Liver (tissue), 9 donors: ENCODE measurements around the gene HMX3. TPM values are rescaled to one million over a fixed set of nuclear protein-coding genes. Genes with fewer than 3 reads are reported as not detected.

ENCODE experiments used
- DNase-seq: peaks from one replicate; pipeline ENCODE4 v3.0.0-alpha.2; 2017; ENCODE audit warnings: low spot score
- H3K27ac ChIP-seq, 2 donors: one replicate each; pipeline ENCODE4 v1.7.0; 2013; ENCODE audit warnings: inconsistent platforms in 2 of 2, low read length in 2 of 2, control low read depth in 1 of 2, low read depth in 1 of 2, mild to moderate bottlenecking in 1 of 2
- H3K27me3 ChIP-seq, 4 donors: one replicate each; pipeline versions ENCODE4 v1.6.1 to v1.7.0; 2013; ENCODE audit warnings: low read length in 3 of 4, inconsistent platforms in 1 of 4, mild to moderate bottlenecking in 1 of 4, moderate library complexity in 1 of 4; ENCODE audit not compliant: control insufficient read depth in 4 of 4, insufficient read depth in 4 of 4
- H3K36me3 ChIP-seq, 4 donors: one replicate each; pipeline versions ENCODE4 v1.6.1 to v1.7.0; 2013; ENCODE audit warnings: low read length in 3 of 4, mild to moderate bottlenecking in 3 of 4, low read depth in 1 of 4, moderate library complexity in 1 of 4; ENCODE audit not compliant: control insufficient read depth in 4 of 4, insufficient read depth in 3 of 4
- H3K4me1 ChIP-seq, 4 donors: one replicate each; pipeline versions ENCODE4 v1.6.1 to v1.7.0; 2013; ENCODE audit warnings: low read length in 3 of 4, mild to moderate bottlenecking in 3 of 4, moderate library complexity in 1 of 4; ENCODE audit not compliant: control insufficient read depth in 4 of 4, insufficient read depth in 4 of 4
- H3K4me3 ChIP-seq, 3 donors: one replicate each; pipeline versions ENCODE4 v1.6.1 to v1.7.0; 2013; ENCODE audit warnings: low read length in 3 of 3, control low read depth in 1 of 3, low read depth in 1 of 3, mild to moderate bottlenecking in 1 of 3
- H3K9ac ChIP-seq, 2 donors: one replicate each; pipeline ENCODE4 v1.7.0; 2013; ENCODE audit warnings: low read length in 2 of 2, mild to moderate bottlenecking in 2 of 2, moderate library complexity in 2 of 2, control low read depth in 1 of 2, low read depth in 1 of 2
- H3K9me3 ChIP-seq, 4 donors: one replicate each; pipeline versions ENCODE4 v1.6.1 to v1.7.0; 2013; ENCODE audit warnings: low read length in 3 of 4; ENCODE audit not compliant: control insufficient read depth in 4 of 4
- CTCF ChIP-seq: fragments of 150-350 bp; IDR thresholded peaks from 2 replicates; pipeline ENCODE4 v1.5.1; 2017; ENCODE audit warnings: improper control_type of control experiment, low read depth, low read length; ENCODE audit not compliant: missing input control
- GABPA ChIP-seq, 2 donors: IDR thresholded peaks in 1 of 2; conservative IDR thresholded peaks in 1 of 2; 2 replicates each; pipeline ENCODE4 v1.6.1; 2016; ENCODE audit warnings: antibody characterized with exemption in 2 of 2, mild to moderate bottlenecking in 1 of 2, moderate library complexity in 1 of 2
- HNF4A ChIP-seq, 2 donors: conservative IDR thresholded peaks; 2 replicates each; pipeline ENCODE4 v1.6.1; 2016; ENCODE audit warnings: antibody characterized with exemption in 2 of 2, mild to moderate bottlenecking in 2 of 2
- HNF4G ChIP-seq: IDR thresholded peaks from 2 replicates; pipeline ENCODE4 v1.6.1; 2016; ENCODE audit warnings: antibody characterized with exemption
- JUND ChIP-seq, 2 donors: IDR thresholded peaks; 2 replicates each; pipeline ENCODE4 v1.6.1; 2016; ENCODE audit warnings: antibody characterized with exemption in 2 of 2
- MAX ChIP-seq: IDR thresholded peaks from 2 replicates; pipeline ENCODE4 v1.6.1; 2016; ENCODE audit warnings: antibody characterized with exemption
- NR2F2 ChIP-seq: IDR thresholded peaks from 2 replicates; pipeline ENCODE4 v1.6.1; 2016; ENCODE audit warnings: antibody characterized with exemption
- RAD21 ChIP-seq, 2 donors: IDR thresholded peaks; 2 replicates each; pipeline ENCODE4 v1.6.1; 2016; ENCODE audit warnings: antibody characterized with exemption in 2 of 2, mild to moderate bottlenecking in 2 of 2
- REST ChIP-seq: IDR thresholded peaks from 2 replicates; pipeline ENCODE4 v1.6.1; 2016; ENCODE audit warnings: antibody characterized with exemption, mild to moderate bottlenecking
- RXRA ChIP-seq, 2 donors: IDR thresholded peaks; 2 replicates each; pipeline ENCODE4 v1.6.1; 2017 to 2018; ENCODE audit warnings: antibody characterized with exemption in 2 of 2, mild to moderate bottlenecking in 1 of 2
- SP1 ChIP-seq: IDR thresholded peaks from 2 replicates; pipeline ENCODE4 v1.6.1; 2018; ENCODE audit warnings: antibody characterized with exemption, mild to moderate bottlenecking
- YY1 ChIP-seq: IDR thresholded peaks from 2 replicates; pipeline ENCODE4 v1.6.1; 2016; ENCODE audit warnings: antibody characterized with exemption, mild to moderate bottlenecking
- WGBS: extraction: QIAGEN DNeasy Blood & Tissue Kit; methylation state at CpG from one replicate; pipeline ENCODE4 v1.1.7; 2013; 5-methylcytosine and 5-hydroxymethylcytosine counted together
- polyA plus RNA-seq, 2 donors: library from polyadenylated mRNA; stranded (reverse) in 1 of 2; unstranded in 1 of 2; fragments of 200-250 nt in 1 of 2; fragments of >200 nt in 1 of 2; fragmentation: Nextera tagmentation in 1 of 2; extraction: Ambion mirVana in 1 of 2; gene quantifications; one replicate each; pipeline versions ENCODE4 v1.2.1 to v1.2.3, GENCODE V29; 2013 to 2015
- total RNA-seq, 2 donors: library from RNA; depleted of rRNA; stranded (reverse); fragments of >200 nt; gene quantifications; one replicate each; pipeline ENCODE4 v1.2.3, GENCODE V29; 2014
- donor health status: healthy.
- donor health status: healthy.
- donor health status: healthy.
- donor health status: healthy.
- donor health status: healthy.

HMX3 gene
- total and polyA plus RNA-seq, 4 donors, result not detected

GRCh38 chr10:123141791-123142700 is 6.3 kb downstream of the HMX3 start:
- no peak overlapping the region for H3K9ac ChIP-seq
- 9% methylated on average over 38 of the region's 38 CpGs for WGBS
- TF ChIP-seq JUND (IDR thresholded peaks at IDR 0.05) (no peak), RXRA (IDR thresholded peaks at IDR 0.05) (no peak), RAD21 (IDR thresholded peaks at IDR 0.05) (no peak), HNF4G (no peak), MAX (no peak), HNF4A (conservative IDR thresholded peaks at IDR 0.05) (no peak), YY1 (no peak)
- peaks cover 9 to 19% (median 14%) of the 10 kb centered on the region in 4 donors for H3K4me1 ChIP-seq
- no peak overlapping the region for H3K4me3 ChIP-seq
- no peaks in the 10 kb centered on the region for H3K36me3 ChIP-seq
- H3K27me3 ChIP-seq, result peaks cover 14 to 36% (median 28%) of the 10 kb centered on the region in 4 donors
- no peak overlapping the region for H3K27ac ChIP-seq
- no peak for DNase-seq
- H3K9me3 ChIP-seq, result no peaks in the 10 kb centered on the region

- peaks cover 4 to 12% (median 7%) of the 10 kb centered on the region in 4 donors for H3K4me1 ChIP-seq
- H3K27me3 ChIP-seq, result peaks cover 11 to 40% (median 30%) of the 10 kb centered on the region in 4 donors
- H3K9ac ChIP-seq, result no peak overlapping the region
- DNase-seq, result no peak
- no peaks in the 10 kb centered on the region for H3K36me3 ChIP-seq
- no peak overlapping the region for H3K4me3 ChIP-seq
- 5% methylated on average over 33 of the region's 33 CpGs for WGBS
- H3K27ac ChIP-seq, result no peak overlapping the region
- H3K9me3 ChIP-seq, result no peaks in the 10 kb centered on the region
- TF ChIP-seq REST, result no peak
- no peak for TF ChIP-seq GABPA (IDR thresholded peaks at IDR 0.05 in 1 of 2, conservative IDR thresholded peaks at IDR 0.05 in 1 of 2)
- no peak for TF ChIP-seq HNF4A (conservative IDR thresholded peaks at IDR 0.05)
- TF ChIP-seq HNF4G, result no peak
- TF ChIP-seq NR2F2, result no peak
- TF ChIP-seq YY1, result no peak
- no peak for TF ChIP-seq SP1
- no peak for TF ChIP-seq CTCF
Observed at GRCh38 chr10:123142701-123143161, 7.0 kb downstream of the HMX3 start.
